H1 (cell line): ENCODE data around the gene NTNG2. TPM values are rescaled to one million over a fixed set of nuclear protein-coding genes. Genes with fewer than 3 reads are reported as not detected.

Experiments used
- ATF3 ChIP-seq: IDR thresholded peaks from 2 replicates; pipeline ENCODE4 v1.6.1; 2011; ENCODE audit warnings: low read depth, mild to moderate bottlenecking, low read length; ENCODE audit not compliant: insufficient read depth
- CHD2 ChIP-seq: IDR thresholded peaks from 2 replicates; pipeline ENCODE4 v1.6.1; 2012; ENCODE audit warnings: low read length, improper control_type of control experiment
- CREB1 ChIP-seq: IDR thresholded peaks from 2 replicates; pipeline ENCODE4 v1.6.1; 2012; ENCODE audit warnings: inconsistent platforms
- EP300 ChIP-seq, 2 experiments: IDR thresholded peaks; 1 replicate in 1 of 2; 2 replicates in 1 of 2; pipeline ENCODE4 v1.6.1; 2011 to 2012; ENCODE audit warnings: low read depth in 2 of 2, low read length in 2 of 2, mild to moderate bottlenecking in 2 of 2, borderline replicate concordance in 1 of 2, inconsistent platforms in 1 of 2, moderate library complexity in 1 of 2
- KDM5A ChIP-seq: fragments of 200-600 bp; IDR thresholded peaks from 2 replicates; pipeline ENCODE4 v1.7.1; 2012; ENCODE audit warnings: mild to moderate bottlenecking, low read length, inconsistent platforms, mixed read lengths
- RBBP5 ChIP-seq: IDR thresholded peaks from 2 replicates; pipeline ENCODE4 v1.7.1; 2012; ENCODE audit warnings: low read depth, mild to moderate bottlenecking, inconsistent platforms, low read length, moderate library complexity, borderline replicate concordance
- RFX5 ChIP-seq: IDR thresholded peaks from 2 replicates; pipeline ENCODE4 v1.6.1; 2011; ENCODE audit warnings: low read depth, low read length, improper control_type of control experiment, borderline replicate concordance
- SP1 ChIP-seq: IDR thresholded peaks from 2 replicates; pipeline ENCODE4 v1.6.1; 2011; ENCODE audit warnings: low read depth, low read length
- TCF12 ChIP-seq: IDR thresholded peaks from 2 replicates; pipeline ENCODE4 v1.6.1; 2011; ENCODE audit warnings: low read depth, mild to moderate bottlenecking, low read length
- polyA plus RNA-seq, 7 experiments: library from polyadenylated mRNA; depleted of rRNA in 3 of 7; stranded (reverse) in 5 of 7; unstranded in 2 of 7; fragments of >200 nt in 5 of 7; fragments of 200-250 nt in 2 of 7; gene quantifications; 1 replicate in 5 of 7; 2 replicates in 1 of 7; 4 replicates in 1 of 7; pipeline versions ENCODE4 v1.2.1 to v1.2.3, GENCODE V29; 2011 to 2013; ENCODE audit warnings: missing spikeins in 2 of 7, mixed read lengths in 2 of 7
- total RNA-seq: library from RNA; stranded (reverse); fragmentation: NEBNext Ultra II Directional; extraction: Animal tissue kit (Norgen Biotek cat#: 25700); gene quantifications from 2 replicates; pipeline ENCODE4 v1.2.1, GENCODE V29; 2021

Gene NTNG2
- total and polyA plus RNA-seq, 2 of the 8 experiments (the other 6 are each of a cell fraction or from before 2014, with no cell fraction given): 1.4 to 1.5 TPM

- TF ChIP-seq TCF12 (no peak), KDM5A (no peak), RFX5 (no peak), CREB1 (no peak), SP1 (no peak), ATF3 (no peak), CHD2 (no peak), EP300 (IDR thresholded peaks at IDR 0.05; ENCODE audit: borderline replicate concordance in 1 of 2, low read depth in 2 of 2, low read length in 2 of 2) (no peak), RBBP5 (no peak)
Measured at GRCh38 chr9:132211570-132211969, 49.7 kb downstream of the NTNG2 start (continued).
